ENCODE measurements around the gene IER3.

The IER3 gene, protein sequence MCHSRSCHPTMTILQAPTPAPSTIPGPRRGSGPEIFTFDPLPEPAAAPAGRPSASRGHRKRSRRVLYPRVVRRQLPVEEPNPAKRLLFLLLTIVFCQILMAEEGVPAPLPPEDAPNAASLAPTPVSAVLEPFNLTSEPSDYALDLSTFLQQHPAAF

DNA sequence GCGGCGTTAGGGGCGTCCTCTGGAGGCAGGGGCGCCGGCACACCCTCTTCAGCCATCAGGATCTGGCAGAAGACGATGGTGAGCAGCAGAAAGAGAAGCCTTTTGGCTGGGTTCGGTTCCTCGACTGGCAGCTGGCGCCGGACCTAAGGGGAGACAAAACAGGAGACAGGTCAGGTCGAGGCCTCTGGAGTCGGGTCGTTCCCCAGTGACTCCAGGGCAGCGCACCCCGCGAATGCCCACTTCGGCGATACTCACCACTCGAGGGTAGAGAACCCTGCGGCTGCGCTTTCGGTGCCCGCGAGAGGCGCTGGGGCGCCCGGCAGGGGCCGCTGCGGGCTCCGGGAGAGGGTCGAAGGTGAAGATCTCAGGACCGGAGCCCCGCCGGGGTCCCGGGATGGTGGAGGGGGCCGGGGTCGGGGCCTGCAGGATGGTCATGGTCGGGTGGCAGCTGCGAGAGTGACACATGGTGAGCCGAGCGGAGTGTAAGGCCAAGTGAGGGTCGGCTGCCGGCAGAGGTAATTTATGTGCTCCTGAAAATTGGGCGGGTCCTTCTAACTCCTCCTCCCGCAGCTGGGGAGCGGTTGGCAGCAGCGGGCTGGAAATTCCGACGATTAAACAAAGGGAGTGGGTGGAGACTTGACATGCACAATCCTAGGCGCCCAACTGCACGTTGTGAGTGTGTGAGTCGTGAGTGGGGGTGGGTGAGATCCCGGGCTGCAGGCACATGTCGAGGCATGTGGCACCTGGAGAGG is at the start of gene IER3:
TSS of gene IER3 (minus strand) at position 494 of the 752 bp plus-strand sequence. CDS start at position 465, 29 bp downstream.
- DNase-seq (ENCODE audit: low read depth in 2 of 3, low spot score in 1 of 3): peak; percentile 82 to 89 (median 86)

DNA sequence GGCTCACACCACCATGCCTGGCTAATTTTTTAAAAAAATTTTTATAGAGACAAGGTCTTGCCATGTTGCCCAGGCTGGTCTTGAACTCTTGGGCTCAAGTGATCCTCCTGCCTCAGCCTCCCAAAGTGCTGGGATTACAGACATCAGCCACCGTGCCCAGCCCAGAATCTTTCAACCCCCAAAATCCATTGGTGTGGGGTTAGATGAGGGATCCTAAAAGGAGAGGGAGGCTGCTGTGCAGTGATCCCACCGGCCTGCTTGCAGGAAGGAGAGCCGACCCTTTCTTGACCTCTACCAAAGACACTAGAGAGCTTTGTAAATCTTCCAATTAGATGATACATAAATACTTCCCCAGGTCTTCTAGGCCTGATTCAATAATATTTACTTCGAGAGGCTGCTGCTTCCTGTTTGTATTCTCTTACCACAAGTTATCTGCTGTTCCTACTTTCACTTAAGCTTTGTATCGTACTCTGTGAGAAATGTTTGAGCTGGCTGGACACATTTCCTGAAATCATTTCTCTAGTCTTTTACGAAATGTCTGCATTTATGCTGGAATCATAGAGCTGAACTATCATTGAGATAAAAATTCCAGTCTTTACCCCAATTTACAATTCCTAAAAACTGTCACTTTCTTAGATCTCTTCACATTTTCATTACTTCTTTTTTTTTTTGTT is 49.3 kb upstream of the IER3 start:
- DNase-seq (ENCODE audit: low read depth in 2 of 3, low spot score in 1 of 3): no peak

GRCh38 chr6:30792786-30793185 is 48.4 kb upstream of the IER3 start:
- no peak for DNase-seq (ENCODE audit: low read depth in 2 of 3, low spot score in 1 of 3)

- no peak for DNase-seq (ENCODE audit: low read depth in 2 of 3, low spot score in 1 of 3)
These were observed 46.5 kb upstream of the IER3 start for GRCh38 chr6:30790724-30791383.

GRCh38 chr6:30789606-30790005 is 45.3 kb upstream of the IER3 start:
- no peak for DNase-seq (ENCODE audit: low read depth in 2 of 3, low spot score in 1 of 3)

DNA sequence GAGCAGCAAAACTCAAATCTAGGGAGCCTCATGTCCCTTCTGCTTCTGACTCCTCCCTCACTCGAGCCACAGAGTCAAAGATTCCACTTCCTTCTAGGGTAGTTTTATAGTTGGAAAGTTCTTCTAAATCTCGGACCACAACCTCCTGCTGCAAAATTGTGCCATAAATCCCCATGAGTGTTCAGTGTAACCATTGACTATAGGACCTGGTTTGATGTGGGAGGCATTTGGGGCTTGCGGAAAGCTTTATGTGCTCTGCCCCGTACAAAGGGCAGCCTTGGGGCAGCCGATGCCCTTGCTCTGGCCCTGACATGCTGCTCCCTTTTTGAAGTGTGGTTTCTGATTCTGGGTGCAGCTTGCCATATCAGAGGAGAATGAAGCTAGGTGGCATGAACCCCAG is 43.6 kb upstream of the IER3 start:
- DNase-seq (ENCODE audit: low read depth in 2 of 3, low spot score in 1 of 3): no peak

GRCh38 chr6:30782425-30783014 is 38.2 kb upstream of the IER3 start:
- DNase-seq (ENCODE audit: low read depth in 2 of 3, low spot score in 1 of 3): no peak

DNA sequence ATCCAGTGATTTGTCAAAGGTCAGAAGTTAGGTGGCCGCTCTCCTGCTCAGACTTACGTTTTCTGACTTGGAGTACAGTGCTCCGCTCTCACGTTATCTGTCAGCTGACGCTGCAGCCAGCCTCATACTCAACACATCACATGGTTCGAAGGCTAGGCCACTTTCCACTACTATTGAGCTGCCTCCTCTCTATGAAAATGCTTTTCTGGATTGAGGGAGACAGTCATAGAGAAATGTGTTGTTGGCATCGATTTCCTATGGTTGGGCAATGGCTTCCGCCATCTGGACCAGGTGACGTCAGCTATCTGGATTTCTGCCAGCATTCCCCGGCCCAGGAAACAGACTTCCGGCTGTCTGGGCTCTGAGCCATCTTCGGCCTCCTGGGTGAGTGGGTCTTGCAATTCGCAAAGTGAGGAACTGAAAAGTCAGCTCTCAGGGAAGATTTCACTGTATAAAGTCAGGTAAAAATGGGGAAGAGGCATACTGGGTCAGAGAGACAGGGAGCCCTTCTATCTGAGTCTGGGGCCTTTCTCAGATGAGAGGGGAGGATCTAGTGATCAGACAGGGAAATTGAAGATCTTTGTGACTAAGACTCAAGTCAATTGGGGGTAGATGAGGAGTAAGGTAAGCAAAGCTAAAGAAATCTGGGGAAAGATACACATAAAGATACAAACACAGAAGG is 37.5 kb upstream of the IER3 start:
- DNase-seq (ENCODE audit: low read depth in 2 of 3, low spot score in 1 of 3): no peak

GRCh38 chr6:30781395-30781742 is 37.0 kb upstream of the IER3 start:
- no peak for DNase-seq (ENCODE audit: low read depth in 2 of 3, low spot score in 1 of 3)

DNA sequence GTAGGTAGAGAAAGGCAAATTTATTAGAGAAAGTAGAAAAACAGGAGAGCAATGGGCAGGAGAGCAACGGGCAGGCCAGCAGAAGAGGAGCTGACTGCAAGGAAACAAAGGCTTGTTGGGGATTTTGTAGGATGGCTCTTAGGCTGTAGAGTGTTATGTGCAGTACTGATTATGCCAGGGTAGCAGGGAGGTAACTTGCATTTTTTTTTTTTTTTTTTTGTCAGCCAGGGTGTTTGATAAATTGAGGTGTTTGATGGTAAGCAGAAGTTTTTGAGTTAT is 36.2 kb upstream of the IER3 start:
- no peak for DNase-seq (ENCODE audit: low read depth in 2 of 3, low spot score in 1 of 3)

- no peak for DNase-seq (ENCODE audit: low read depth in 2 of 3, low spot score in 1 of 3)
These were observed 35.7 kb upstream of the IER3 start for GRCh38 chr6:30779850-30780641.

- no peak for DNase-seq (ENCODE audit: low read depth in 2 of 3, low spot score in 1 of 3)
These were observed 33.8 kb upstream of the IER3 start for GRCh38 chr6:30778001-30778635.

DNA sequence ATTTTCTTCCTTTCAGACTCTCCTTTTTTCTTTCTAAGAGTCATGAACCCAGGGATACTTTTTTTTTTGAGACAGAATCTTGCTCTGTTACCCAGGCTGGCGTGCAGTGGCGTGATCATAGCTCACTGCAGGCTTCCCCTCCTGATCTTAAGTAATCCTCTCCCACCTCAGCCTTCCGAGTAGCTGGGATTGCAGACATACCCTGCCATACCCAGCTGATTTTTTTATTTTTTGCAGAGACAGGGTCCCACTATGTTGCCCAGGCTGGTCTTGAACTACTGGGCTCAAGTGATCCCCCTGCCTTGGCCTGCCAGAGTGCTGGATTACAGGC is 32.8 kb upstream of the IER3 start:
- DNase-seq (ENCODE audit: low read depth in 2 of 3, low spot score in 1 of 3): no peak

DNA sequence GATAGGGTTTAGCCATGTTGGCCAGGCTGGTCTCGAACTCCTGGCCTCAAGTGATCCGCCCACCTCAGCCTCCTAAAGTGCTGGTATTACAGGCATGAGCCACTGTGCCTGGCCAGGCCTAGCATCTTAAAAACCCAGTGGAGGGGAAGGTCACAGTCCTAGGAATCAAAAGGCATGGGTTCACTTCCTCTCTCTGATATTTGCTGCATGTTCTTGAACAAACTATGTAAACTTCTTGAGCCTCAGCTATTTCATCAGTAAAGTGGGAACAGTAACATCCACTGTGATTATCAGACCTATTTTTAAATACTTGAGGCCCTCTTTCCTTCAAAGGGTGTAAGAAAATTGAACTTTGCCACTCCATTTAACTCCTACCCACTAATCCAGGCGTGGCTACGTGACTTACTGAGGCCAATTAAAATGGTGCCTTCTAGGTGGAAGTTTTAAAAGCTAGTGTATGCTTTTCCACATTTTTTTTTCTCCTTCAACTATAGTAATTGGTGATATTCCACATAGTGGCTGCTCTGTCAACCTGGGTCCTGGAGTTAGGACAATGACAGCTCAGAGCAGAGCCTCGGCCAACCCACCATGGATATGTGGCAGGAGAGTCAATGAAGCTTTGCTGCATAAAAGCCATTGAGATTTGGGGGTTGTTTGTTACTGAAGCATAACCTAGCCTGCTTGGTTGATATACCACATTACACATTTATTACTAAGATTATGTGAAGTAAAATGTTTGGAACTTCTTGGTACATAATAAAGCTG is 32.2 kb upstream of the IER3 start:
- no peak for DNase-seq (ENCODE audit: low read depth in 2 of 3, low spot score in 1 of 3)

GRCh38 chr6:30775104-30775503 is 30.8 kb upstream of the IER3 start:
- no peak for DNase-seq (ENCODE audit: low read depth in 2 of 3, low spot score in 1 of 3)

DNA sequence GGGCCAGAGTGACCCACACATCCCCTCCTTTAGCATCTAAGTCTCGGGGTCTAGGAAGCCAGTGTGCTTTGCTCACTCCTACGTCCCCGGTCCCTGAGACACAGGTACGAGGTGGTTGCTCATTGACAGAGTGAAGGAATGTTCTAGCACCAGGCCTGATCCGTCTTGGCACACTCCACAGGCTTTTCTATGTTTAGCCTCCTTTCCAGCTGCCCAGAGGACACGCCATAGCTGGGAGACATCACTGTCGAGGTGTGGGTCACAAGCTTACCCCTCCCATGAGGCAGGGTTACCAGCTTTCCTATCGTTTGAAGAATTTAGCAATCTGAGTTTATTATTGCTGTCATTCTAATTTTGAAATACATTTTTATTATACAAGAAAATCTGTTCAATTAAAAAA is 30.4 kb upstream of the IER3 start:
- no peak for DNase-seq (ENCODE audit: low read depth in 2 of 3, low spot score in 1 of 3)

DNA sequence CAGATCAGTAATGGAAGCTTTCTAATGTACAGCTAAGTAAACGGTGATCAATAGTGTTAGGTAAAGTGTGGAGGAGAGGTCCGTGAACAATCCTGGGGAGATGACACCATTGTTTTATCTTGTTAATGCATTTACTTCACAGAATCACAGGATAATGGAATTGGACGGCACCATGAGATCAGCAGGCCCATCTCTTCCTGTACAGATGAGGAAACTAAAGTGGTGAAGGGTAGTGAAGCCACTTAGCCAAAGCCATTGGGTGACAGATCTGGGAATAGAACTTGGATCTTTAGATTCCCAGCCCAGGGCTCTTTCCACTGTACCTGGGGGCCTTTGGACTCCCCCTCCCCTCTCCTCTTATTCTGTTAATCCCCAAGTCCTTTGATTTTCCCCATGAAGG is 26.2 kb upstream of the IER3 start:
- no peak for DNase-seq (ENCODE audit: low read depth in 2 of 3, low spot score in 1 of 3)

DNA sequence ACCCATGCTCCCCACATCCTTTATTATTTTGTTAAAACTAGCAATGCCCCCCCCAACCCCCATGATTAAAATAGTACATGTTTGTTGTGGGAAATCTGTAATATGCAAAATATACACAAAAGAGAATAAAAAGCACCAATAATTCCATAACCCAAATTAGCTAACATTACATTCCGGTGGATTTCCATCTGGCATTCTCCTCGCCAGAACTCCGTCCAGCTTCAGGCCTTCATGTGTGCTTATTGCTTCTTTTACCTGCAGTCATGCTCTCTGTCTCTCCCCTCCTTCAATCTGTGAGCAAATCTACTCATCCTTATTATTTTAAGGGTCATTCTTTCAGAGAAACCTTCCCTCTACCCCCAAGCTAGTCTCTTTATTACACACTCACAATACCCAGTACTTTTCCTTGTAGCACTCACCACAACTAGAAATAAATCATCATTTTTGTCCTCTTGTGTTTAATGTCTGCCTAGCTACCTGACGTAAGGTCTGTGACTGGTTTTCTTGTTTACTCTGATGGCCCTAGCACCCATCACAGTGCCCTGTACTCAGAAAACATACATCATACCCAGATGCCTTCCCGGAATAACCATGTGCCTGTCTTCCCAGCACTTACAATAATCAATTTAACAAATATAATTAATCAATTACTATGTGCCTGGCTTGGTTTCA is 25.6 kb upstream of the IER3 start:
- DNase-seq (ENCODE audit: low read depth in 2 of 3, low spot score in 1 of 3): no peak

All from stimulated activated CD4-positive, alpha-beta T cell treated with anti-CD3 and anti-CD28 coated beads, Interleukin-12 subunit alpha, Interleukin-12 subunit beta, amount 100 ng/mL, for 48 hours (primary cell).